ENCODE measurements around the gene KLHL41.
A peak's percentile ranks its signal among the peaks of the same experiment; 100 is the strongest.
"Not testable (repeated sequence)": the region's sequence is repeated elsewhere in the genome, so short reads cannot be mapped to it uniquely, and the experiment has no call there.

The KLHL41 gene

DNA sequence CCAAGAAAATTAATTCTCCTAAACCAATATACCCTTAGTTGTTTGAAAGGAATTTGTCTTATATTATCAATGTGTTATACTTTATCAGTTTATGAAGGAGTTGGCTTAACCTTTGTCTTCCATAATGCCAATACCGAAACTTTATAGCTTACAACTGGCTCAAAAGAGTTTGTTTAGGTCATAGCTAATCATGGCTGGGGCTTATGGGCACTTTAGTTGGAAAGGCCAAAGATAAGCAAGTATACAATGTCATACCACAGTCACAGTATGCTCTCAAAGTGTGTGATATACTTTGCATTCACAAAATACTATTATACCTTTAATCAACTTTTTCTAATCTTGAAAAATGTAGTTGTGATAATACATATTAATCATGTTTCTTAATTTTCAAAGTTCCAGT, 2.3 kb downstream of the KLHL41 start:
- no peak for DNase-seq

DNA sequence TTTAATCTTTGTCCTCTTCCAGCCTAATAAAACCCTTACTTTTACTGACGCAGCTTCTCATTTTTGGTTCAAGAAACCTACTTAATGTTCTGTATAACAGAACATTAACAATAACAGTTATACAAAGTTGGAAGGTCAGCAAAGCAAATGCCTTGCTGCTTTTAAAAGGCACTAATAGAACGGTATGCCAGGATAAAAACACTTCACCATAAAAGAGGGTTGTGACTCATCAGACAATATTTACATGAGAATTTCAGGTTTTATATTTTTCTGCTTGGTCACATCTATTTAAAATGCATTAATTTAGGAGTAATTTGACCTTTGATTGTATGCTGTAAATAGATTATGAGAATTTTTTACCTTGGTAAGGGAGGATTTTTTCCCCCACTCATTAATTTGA, 3.0 kb downstream of the KLHL41 start:
- DNase-seq: peak; percentile 32

GRCh38 chr2:169513094-169513493, 3.6 kb downstream of the KLHL41 start:
- DNase-seq: no peak

GRCh38 chr2:169513926-169514325, 4.4 kb downstream of the KLHL41 start:
- no peak for DNase-seq

GRCh38 chr2:169514758-169515157, 5.3 kb downstream of the KLHL41 start:
- DNase-seq: not testable (repeated sequence)

GRCh38 chr2:169516488-169516995, 7.0 kb downstream of the KLHL41 start:
- DNase-seq: not testable (repeated sequence)

- no peak for DNase-seq
Measured at GRCh38 chr2:169520896-169521295, 11.4 kb downstream of the KLHL41 start.

DNA sequence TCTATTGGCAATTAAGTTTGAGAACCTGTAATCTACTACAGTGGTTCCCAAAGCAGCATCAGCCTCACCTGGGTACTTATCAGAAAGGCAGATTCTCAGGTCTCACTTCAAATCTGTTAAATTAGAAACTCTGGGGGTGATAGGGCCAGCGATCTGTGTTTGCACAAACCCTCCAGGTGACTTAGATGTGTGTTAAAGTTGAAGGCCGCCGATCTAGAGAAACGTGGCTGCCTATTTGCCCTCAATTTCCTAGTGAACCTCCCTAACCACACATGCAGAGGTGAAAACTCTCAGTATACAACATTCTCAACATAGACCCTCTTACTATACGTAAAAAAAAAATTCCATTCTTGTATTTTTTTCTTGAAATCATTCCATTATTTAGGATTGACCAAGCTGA, 14.2 kb downstream of the KLHL41 start:
- DNase-seq: no peak

GRCh38 chr2:169525434-169525833, 15.9 kb downstream of the KLHL41 start:
- no peak for DNase-seq

GRCh38 chr2:169526451-169526850, 16.9 kb downstream of the KLHL41 start:
- DNase-seq: no peak

GRCh38 chr2:169528271-169528701, 18.8 kb downstream of the KLHL41 start:
- peak; percentile 28 for DNase-seq

DNA sequence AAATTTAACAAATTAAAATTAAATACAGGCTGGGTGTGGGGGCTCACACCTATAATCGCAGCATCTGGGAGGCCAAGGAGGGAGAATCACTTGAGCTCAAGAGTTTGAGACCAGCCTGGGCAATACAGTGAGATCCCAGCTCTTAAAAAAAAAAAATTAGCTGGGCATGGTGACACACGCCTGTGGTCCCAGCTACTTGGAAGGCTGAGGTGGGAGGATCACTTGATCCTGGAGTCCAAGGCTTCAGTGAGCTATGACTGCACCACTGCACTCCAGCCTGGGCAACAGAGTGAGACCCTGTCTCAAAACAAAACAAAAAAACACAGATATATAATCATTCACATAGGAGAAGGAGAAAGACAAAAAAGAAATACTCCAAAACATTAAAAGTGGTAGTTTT, 30.0 kb downstream of the KLHL41 start:
- not testable (repeated sequence) for DNase-seq

- peak; percentile 32 for DNase-seq
Measured at GRCh38 chr2:169540146-169540545, 30.6 kb downstream of the KLHL41 start.

- no peak for DNase-seq
Measured at GRCh38 chr2:169542433-169542832, 32.9 kb downstream of the KLHL41 start.

DNA sequence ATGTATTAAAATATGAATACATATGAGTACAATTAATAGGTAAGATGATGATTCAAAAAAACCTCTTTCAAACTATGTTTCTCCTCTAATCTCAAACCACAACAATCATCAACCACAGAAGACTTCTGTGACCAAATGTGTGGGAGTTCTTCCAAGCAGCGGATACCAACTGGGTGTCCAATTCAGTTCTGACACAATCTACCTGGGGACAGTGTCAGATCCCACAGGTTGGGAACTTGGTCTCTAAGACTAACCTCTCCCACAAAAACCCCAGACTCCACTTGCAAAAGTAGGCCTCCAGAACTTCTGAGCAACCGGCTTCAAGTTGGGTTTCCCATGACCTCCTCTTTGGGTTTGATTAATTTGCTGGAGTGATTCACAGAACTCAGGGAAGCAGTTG, 37.3 kb downstream of the KLHL41 start:
- no peak for DNase-seq

DNA sequence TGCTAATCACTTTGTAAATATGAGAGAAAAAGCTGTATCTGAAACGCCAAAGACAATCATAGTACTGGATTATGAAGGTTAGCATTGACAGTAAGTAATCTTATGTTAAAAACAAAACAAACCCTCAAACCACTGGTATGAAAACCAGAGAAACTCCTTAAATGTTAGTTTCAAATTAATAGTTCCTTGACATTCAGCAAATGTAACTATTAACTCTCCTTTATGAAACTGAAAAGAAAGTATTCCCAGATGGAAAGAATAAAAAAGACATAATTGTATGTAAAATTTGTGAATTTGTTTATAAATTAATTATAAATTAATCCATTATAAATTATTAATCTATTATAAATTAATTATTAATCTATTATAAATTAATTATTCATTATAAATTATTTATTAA, 51.9 kb downstream of the KLHL41 start:
- DNase-seq: no peak

DNA sequence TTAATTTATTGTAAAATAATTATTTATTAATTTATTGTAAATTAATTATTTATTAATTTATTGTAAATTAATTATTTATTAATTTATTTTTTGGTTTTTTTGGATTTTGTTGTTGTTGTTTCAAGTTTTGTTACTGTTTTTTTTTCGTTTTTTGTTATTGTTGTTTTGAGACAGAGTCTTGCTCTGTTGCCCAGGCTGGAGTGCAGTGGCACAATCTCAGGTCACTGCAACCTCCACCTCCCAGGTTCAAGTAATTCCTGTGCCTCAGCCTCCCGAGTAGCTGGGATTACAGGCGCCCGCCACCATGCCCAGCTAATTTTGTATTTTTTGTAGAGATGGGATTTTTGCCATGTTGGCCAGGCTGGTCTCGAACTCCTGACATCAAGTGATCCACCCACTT, 52.6 kb downstream of the KLHL41 start:
- not testable (repeated sequence) for DNase-seq

DNA sequence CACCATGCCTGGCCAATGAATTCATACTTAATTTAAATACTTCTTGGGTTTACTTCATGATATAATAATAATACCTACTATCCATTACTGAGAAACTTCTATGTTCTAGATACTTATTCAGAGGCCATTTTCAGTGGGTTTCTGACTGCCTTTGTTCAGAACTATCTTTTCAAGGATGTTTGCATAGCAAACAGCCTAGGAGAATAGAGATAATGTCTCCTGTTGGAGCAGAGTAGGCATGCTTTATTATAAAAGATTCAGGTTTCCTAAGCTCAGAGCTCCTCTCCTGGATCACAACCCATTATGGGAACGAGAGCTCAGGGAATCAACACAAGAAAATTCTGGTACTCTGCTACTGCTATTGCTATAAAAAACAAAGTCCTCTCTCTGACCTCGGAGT, 53.0 kb downstream of the KLHL41 start:
- no peak for DNase-seq

GRCh38 chr2:169565686-169566085, 56.2 kb downstream of the KLHL41 start:
- no peak for DNase-seq

- no peak for DNase-seq
Measured at GRCh38 chr2:169569948-169570347, 60.4 kb downstream of the KLHL41 start.

DNA sequence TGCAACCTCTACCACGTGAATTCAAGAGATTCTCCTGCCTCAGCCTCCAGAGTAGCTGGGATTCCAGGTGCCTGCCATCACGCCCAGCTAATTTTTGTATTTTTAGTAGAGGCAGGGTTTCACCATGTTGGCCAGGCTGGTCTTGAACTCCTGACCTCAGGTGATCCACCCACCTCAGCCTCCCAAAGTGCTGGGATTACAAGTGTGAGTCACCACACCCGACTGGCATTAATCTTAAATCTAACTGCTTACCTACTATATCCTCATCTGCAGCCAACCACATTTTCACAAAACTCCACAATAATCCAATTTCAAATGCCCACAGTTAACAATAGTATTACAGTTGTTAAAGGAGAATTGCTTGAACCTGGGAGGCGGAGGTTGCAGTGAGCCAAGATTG, 61.2 kb downstream of the KLHL41 start:
- DNase-seq: not testable (repeated sequence)

- DNase-seq: no peak
Measured at GRCh38 chr2:169571571-169571970, 62.1 kb downstream of the KLHL41 start.

DNA sequence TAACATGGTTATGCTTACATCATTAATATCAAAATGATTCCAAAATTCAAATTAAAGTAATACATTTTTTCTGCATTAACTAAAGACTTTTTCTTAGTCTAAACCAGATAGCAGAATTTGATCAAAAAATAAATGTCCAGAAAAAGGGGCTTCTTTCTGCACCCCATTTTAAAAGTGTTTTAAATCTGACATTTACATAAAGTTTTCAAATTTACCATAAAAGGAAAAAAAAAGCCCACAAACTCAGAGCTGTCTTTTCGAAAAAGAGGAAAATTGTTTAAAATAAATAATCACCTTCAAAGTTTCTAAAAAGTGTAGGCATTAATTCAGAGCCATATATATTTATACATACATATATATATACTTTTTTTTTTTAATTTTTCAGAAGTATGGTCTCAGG, 62.7 kb downstream of the KLHL41 start:
- DNase-seq: no peak

DNA sequence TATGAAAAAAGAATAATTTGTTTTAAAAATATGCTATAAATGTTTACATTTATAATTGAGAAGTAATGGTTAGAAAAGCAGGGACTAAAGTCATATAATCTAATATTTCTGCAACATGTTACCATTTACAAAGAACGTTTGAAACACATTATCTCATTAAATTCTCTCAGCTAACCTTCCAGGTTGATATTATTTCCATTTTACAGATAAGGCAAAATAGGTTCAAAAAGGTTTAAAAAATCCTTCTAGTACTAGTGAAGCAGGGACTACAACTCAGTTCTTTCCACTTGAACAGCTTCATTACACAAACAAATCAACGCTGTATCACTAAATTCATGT, 63.3 kb downstream of the KLHL41 start:
- DNase-seq: no peak

DNA sequence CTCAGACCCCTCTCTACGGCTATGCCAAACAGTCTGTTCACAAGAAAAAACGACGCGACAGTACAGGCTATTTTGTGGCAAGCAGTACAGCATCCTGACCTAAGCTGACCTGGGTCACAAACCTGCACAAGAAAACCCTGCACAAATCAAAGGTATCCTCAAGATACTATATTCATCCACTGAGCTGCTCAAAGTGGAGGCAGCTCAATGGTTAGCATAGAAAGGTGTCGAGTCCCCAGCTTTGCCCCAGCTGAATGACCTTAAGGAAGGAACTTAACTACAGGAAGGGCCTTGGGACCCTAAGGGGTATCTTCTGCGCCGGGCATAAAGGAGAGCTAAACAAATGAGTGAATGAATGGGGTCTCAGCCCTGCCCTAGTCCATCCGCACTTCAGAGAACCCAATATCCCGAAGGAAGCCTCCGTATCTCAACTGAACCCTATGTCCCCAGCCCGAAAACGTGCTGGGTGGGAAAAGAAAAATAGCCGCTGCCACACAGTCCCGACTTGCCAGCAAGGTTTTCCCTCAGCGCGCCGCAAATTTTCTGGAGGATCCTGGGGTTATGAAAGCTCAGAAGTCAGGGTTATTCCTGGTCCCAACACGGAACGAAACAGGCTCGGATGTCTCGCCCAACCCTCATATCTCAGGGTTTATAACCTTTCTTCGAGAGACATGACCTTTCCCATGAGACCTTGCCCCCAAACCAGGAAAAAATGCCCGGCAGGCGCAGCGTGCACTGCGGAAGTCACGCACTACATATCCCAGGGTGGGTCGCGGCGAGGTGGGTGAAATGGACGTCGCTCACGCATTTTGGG, 63.9 kb downstream of the KLHL41 start, which contains the start of gene FASTKD1:
Gene FASTKD1, minus strand, starts transcription at position 706 of the 814 bp plus-strand sequence. CDS start 1,836 bp downstream, outside the sequence.
- peak; percentile 85 for DNase-seq
